Measurements from ENCODE around the gene RRAS2.

Gene RRAS2

DNA sequence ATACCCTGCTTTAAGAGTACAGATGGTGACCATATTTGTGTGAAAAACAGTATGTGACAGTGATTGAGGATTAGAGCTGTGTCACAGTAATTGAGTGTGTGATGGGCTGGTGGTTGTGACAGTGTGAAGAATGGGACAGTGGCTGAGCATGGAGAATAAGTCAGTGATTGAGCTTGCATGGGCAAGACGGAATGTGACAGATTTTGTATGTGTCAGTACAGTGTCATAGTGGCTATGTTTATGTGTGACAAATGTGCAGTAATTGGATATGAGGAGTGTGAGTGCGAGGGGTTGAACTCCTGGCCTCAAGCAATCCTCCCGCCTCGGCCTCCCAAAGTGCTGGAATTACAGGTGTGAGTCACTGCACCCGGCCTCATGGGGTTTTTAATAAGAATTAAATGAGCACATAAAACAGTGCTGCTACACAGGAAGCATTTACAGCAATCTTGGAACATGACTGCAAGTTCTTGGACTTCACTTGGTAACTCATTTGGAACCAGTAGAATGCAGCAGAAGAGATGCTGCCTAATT is 583 bp upstream of the RRAS2 start (continued):
- TF ChIP-seq ZBTB1 (tag by site-specific recombination; IDR thresholded peaks at IDR 0.05) (0 out of 2 replicates have a peak, but pooled peaks have one; percentile 17), ZNF133 (tag by site-specific recombination; IDR thresholded peaks at IDR 0.05) (no peak), ZNF274 (IDR thresholded peaks at IDR 0.05; ENCODE audit: low read length) (no peak), ZNF274 (tag by site-specific recombination; IDR thresholded peaks at IDR 0.05; ENCODE audit: borderline replicate concordance) (no peak), ZNF596 (tag by site-specific recombination; IDR thresholded peaks at IDR 0.05) (no peak), YY1 (tag by site-specific recombination; IDR thresholded peaks at IDR 0.05) (no peak), SP7 (tag by site-specific recombination; IDR thresholded peaks at IDR 0.05) (peak; percentile 93), WT1 (tag by site-specific recombination; IDR thresholded peaks at IDR 0.05) (peak; percentile 98), ZNF629 (tag by site-specific recombination; IDR thresholded peaks at IDR 0.05) (peak; percentile 67)
- TF ChIP-seq, protein P1, sequence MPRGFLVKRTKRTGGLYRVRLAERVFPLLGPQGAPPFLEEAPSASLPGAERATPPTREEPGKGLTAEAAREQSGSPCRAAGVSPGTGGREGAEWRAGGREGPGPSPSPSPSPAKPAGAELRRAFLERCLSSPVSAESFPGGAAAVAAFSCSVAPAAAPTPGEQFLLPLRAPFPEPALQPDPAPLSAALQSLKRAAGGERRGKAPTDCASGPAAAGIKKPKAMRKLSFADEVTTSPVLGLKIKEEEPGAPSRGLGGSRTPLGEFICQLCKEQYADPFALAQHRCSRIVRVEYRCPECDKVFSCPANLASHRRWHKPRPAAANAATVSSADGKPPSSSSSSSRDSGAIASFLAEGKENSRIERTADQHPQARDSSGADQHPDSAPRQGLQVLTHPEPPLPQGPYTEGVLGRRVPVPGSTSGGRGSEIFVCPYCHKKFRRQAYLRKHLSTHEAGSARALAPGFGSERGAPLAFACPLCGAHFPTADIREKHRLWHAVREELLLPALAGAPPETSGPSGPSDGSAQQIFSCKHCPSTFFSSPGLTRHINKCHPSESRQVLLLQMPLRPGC (tag by site-specific recombination; IDR thresholded peaks at IDR 0.05) = peak; percentile 83

DNA sequence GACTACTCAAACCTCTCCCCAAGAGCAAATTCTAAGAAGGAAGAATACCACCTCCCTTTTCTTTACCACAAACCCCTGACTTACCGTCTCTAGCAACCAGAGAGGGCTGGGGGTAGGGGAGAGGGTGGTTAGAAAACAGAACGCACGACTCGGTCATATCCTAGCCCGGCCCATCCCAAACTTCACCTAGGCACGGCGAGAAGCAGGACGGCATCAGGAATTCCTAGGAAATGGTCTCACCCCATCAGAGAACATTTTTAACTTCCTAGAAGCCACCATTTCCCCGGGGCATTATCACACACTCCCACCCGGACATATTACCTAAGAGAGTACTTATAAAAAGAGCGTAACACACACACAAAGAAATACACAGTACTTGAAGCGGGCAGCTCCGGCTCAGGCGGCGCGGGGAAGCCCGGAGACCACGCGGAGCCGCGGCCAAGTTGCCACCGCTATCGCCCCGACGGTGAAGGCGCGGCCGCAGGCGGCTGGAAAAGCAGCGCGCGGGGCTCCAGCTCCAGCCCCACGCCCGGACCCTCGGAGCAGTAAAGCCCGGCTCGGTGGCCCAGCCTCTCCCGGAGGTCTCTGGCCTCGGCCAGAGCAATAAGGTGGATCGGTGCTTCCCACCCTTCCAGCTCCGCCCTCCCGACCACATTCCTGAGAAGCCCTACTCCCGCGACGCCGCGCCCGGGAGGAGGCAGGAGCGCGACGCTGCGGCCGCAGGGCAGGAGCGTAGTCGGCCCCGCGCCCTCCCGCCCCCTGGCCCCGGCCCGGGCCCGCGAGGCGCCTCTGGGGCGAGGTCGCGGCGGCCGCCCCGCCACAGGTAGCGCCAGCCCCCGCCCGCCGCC is 878 bp downstream of the RRAS2 start:
- Histone ChIP-seq H3K9me3 (ENCODE audit: control insufficient read depth, insufficient read depth, low read depth, low read length) (no peaks in the 10 kb centered on the region), H3K4me1 (ENCODE audit: control insufficient read depth, insufficient read depth, low read length) (no peaks in the 10 kb centered on the region), H3K4me3 (ENCODE audit: low read depth, low read length) (peak overlapping the region; percentile 88), H3K27ac (ENCODE audit: extremely low read depth, low read depth, low read length) (peak overlapping the region; percentile 68; the same call in 1 of the 2 replicates), H3K36me3 (ENCODE audit: control insufficient read depth in 2 of 2, insufficient read depth in 1 of 2, low read length in 2 of 2) (no peaks in the 10 kb centered on the region)
- CTCF ChIA-PET = interaction anchor here (0.6 to 1.4 kb wide), 8 partner anchors 39 to 623 kb away, joined by 3 to 4 read pairs (median 4); no protein-coding TSS in a partner anchor
- POLR2A ChIA-PET = interaction anchor here (0.6 to 1.5 kb wide), 6 partner anchors 9 to 97 kb away, joined by 3 to 7 read pairs (median 4); no protein-coding TSS in a partner anchor
- TF ChIP-seq ZNF24 (tag by site-specific recombination; IDR thresholded peaks at IDR 0.05) (no peak), ZNF549 (tag by site-specific recombination; IDR thresholded peaks at IDR 0.05) (no peak), ZBTB8A (tag by site-specific recombination; IDR thresholded peaks at IDR 0.05) (peak; percentile 51), HOXA7 (CRISPR knock-in tag; IDR thresholded peaks at IDR 0.05; ENCODE audit: borderline replicate concordance) (no peak), ZNF664 (tag by site-specific recombination; IDR thresholded peaks at IDR 0.05) (no peak), SP7 (tag by site-specific recombination; IDR thresholded peaks at IDR 0.05) (0 out of 2 replicates have a peak, but pooled peaks have one; percentile 14), ZNF76 (tag by site-specific recombination; IDR thresholded peaks at IDR 0.05; ENCODE audit: borderline replicate concordance, low read depth) (no peak), ZNF610 (tag by site-specific recombination; IDR thresholded peaks at IDR 0.05; ENCODE audit: borderline replicate concordance) (no peak), ZBTB20 (tag by site-specific recombination; IDR thresholded peaks at IDR 0.05) (peak; percentile 82), GLIS2 (tag by site-specific recombination; IDR thresholded peaks at IDR 0.05) (peak; percentile 23; the same call in 1 of the 2 replicates), ZNF423 (tag by site-specific recombination; IDR thresholded peaks at IDR 0.05) (no peak), ZNF473 (tag by site-specific recombination; IDR thresholded peaks at IDR 0.05) (no peak), ZNF394 (tag by site-specific recombination; IDR thresholded peaks at IDR 0.05; ENCODE audit: borderline replicate concordance) (peak; percentile 35; the same call in 1 of the 2 replicates)
- TF ChIP-seq, protein P2, sequence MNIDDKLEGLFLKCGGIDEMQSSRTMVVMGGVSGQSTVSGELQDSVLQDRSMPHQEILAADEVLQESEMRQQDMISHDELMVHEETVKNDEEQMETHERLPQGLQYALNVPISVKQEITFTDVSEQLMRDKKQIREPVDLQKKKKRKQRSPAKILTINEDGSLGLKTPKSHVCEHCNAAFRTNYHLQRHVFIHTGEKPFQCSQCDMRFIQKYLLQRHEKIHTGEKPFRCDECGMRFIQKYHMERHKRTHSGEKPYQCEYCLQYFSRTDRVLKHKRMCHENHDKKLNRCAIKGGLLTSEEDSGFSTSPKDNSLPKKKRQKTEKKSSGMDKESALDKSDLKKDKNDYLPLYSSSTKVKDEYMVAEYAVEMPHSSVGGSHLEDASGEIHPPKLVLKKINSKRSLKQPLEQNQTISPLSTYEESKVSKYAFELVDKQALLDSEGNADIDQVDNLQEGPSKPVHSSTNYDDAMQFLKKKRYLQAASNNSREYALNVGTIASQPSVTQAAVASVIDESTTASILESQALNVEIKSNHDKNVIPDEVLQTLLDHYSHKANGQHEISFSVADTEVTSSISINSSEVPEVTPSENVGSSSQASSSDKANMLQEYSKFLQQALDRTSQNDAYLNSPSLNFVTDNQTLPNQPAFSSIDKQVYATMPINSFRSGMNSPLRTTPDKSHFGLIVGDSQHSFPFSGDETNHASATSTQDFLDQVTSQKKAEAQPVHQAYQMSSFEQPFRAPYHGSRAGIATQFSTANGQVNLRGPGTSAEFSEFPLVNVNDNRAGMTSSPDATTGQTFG (tag by site-specific recombination; IDR thresholded peaks at IDR 0.05; ENCODE audit: borderline replicate concordance) = no peak
- TF ChIP-seq, protein P3, sequence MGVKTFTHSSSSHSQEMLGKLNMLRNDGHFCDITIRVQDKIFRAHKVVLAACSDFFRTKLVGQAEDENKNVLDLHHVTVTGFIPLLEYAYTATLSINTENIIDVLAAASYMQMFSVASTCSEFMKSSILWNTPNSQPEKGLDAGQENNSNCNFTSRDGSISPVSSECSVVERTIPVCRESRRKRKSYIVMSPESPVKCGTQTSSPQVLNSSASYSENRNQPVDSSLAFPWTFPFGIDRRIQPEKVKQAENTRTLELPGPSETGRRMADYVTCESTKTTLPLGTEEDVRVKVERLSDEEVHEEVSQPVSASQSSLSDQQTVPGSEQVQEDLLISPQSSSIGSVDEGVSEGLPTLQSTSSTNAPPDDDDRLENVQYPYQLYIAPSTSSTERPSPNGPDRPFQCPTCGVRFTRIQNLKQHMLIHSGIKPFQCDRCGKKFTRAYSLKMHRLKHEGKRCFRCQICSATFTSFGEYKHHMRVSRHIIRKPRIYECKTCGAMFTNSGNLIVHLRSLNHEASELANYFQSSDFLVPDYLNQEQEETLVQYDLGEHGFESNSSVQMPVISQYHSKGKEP (tag by site-specific recombination; IDR thresholded peaks at IDR 0.05) = no peak
- TF ChIP-seq, protein P4, sequence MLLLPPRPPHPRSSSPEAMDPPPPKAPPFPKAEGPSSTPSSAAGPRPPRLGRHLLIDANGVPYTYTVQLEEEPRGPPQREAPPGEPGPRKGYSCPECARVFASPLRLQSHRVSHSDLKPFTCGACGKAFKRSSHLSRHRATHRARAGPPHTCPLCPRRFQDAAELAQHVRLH (tag by site-specific recombination; IDR thresholded peaks at IDR 0.05) = 0 out of 2 replicates have a peak, but pooled peaks have one; percentile 11
- TF ChIP-seq, protein P5, sequence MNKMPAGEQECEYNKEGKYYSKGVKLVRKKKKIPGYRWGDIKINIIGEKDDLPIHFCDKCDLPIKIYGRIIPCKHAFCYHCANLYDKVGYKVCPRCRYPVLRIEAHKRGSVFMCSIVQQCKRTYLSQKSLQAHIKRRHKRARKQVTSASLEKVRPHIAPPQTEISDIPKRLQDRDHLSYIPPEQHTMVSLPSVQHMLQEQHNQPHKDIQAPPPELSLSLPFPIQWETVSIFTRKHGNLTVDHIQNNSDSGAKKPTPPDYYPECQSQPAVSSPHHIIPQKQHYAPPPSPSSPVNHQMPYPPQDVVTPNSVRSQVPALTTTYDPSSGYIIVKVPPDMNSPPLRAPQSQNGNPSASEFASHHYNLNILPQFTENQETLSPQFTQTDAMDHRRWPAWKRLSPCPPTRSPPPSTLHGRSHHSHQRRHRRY (tag by site-specific recombination; IDR thresholded peaks at IDR 0.05) = no peak
- TF ChIP-seq, protein P6, sequence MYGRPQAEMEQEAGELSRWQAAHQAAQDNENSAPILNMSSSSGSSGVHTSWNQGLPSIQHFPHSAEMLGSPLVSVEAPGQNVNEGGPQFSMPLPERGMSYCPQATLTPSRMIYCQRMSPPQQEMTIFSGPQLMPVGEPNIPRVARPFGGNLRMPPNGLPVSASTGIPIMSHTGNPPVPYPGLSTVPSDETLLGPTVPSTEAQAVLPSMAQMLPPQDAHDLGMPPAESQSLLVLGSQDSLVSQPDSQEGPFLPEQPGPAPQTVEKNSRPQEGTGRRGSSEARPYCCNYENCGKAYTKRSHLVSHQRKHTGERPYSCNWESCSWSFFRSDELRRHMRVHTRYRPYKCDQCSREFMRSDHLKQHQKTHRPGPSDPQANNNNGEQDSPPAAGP (tag by site-specific recombination; IDR thresholded peaks at IDR 0.05) = peak; percentile 12; the same call in 1 of the 2 replicates
